ENCODE measurements around the gene LCORL. TPM values are rescaled to one million over a fixed set of nuclear protein-coding genes. Genes with fewer than 3 reads are reported as not detected.

The LCORL gene
- total RNA-seq, 1 donor from 2014 or later: 7.4 TPM

- Histone ChIP-seq H3K27me3 (ENCODE audit: control insufficient read depth, insufficient read depth, low read length) (no peaks in the 10 kb centered on the region), H3K4me3 (ENCODE audit: low read depth, low read length) (no peak overlapping the region), H3K36me3 (ENCODE audit: control insufficient read depth, insufficient read depth, low read length) (no peaks in the 10 kb centered on the region)
- DNase-seq (ENCODE audit: low read depth): no peak
- TF ChIP-seq, protein P1, sequence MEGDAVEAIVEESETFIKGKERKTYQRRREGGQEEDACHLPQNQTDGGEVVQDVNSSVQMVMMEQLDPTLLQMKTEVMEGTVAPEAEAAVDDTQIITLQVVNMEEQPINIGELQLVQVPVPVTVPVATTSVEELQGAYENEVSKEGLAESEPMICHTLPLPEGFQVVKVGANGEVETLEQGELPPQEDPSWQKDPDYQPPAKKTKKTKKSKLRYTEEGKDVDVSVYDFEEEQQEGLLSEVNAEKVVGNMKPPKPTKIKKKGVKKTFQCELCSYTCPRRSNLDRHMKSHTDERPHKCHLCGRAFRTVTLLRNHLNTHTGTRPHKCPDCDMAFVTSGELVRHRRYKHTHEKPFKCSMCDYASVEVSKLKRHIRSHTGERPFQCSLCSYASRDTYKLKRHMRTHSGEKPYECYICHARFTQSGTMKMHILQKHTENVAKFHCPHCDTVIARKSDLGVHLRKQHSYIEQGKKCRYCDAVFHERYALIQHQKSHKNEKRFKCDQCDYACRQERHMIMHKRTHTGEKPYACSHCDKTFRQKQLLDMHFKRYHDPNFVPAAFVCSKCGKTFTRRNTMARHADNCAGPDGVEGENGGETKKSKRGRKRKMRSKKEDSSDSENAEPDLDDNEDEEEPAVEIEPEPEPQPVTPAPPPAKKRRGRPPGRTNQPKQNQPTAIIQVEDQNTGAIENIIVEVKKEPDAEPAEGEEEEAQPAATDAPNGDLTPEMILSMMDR (IDR thresholded peaks at IDR 0.05; ENCODE audit: insufficient read depth, low read length, severe bottlenecking): no peak
- FAIRE-seq: no peak
These were observed 26.4 kb downstream of the LCORL start for GRCh38 chr4:17995165-17995564.

DNA sequence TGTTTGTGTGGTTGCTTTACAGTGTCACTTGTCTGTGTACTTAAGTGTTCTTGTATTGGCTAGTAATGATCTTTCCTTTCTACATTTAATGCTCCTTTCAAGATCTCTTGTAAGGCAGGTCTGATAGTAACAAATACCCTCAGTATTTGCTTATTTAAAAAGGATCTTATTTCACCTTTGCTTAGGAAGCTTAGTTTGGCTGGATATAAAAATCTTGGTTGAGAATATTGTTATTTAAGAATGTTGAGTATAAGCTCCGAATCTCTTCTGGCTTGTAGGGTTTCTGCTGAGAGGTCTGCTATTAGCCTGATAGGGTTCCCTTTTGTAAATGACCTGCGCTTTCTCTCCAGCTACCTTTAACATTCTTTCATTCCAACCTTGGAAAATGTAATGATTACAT lies 35.7 kb downstream of the LCORL start:
- DNase-seq (ENCODE audit: low read depth): no peak
- TF ChIP-seq, protein P1 (IDR thresholded peaks at IDR 0.05; ENCODE audit: insufficient read depth, low read length, severe bottlenecking): no peak
- Histone ChIP-seq H3K36me3 (ENCODE audit: control insufficient read depth, insufficient read depth, low read length) (no peaks in the 10 kb centered on the region), H3K27me3 (ENCODE audit: control insufficient read depth, insufficient read depth, low read length) (no peaks in the 10 kb centered on the region), H3K4me3 (ENCODE audit: low read depth, low read length) (no peak overlapping the region)
- FAIRE-seq: no peak

GRCh38 chr4:17981063-17981462 lies 40.5 kb downstream of the LCORL start:
- FAIRE-seq (no peak), DNase-seq (ENCODE audit: low read depth) (peak; percentile 65)
- H3K4me3 ChIP-seq (ENCODE audit: low read depth, low read length): no peak overlapping the region
- TF ChIP-seq, protein P1 (IDR thresholded peaks at IDR 0.05; ENCODE audit: insufficient read depth, low read length, severe bottlenecking): no peak
- H3K36me3 ChIP-seq (ENCODE audit: control insufficient read depth, insufficient read depth, low read length): no peaks in the 10 kb centered on the region
- H3K27me3 ChIP-seq (ENCODE audit: control insufficient read depth, insufficient read depth, low read length): no peaks in the 10 kb centered on the region

DNA sequence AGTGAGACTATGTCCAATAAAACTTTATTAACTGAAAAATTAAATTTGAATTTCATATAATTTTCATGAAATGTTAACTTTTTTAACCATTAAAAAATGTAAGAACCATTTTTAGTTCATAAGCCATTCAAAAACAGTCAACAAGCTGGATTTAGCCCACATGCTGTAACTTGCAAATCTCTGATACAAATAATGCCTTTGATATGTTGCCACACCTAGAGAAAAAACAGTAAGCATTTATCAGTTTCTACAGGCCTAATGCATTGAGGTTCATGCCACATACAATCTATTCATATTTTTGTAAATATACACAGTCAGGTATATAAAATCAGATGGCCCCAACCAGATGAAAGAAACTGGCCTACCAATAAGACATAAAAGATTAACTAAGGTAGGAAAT lies 52.8 kb downstream of the LCORL start:
- H3K4me3 ChIP-seq (ENCODE audit: low read depth, low read length): no peak overlapping the region
- no peaks in the 10 kb centered on the region for H3K36me3 ChIP-seq (ENCODE audit: control insufficient read depth, insufficient read depth, low read length)
- no peak for FAIRE-seq
- peak; percentile 88 for DNase-seq (ENCODE audit: low read depth)
- TF ChIP-seq, protein P1 (IDR thresholded peaks at IDR 0.05; ENCODE audit: insufficient read depth, low read length, severe bottlenecking): no peak
- no peaks in the 10 kb centered on the region for H3K27me3 ChIP-seq (ENCODE audit: control insufficient read depth, insufficient read depth, low read length)

DNA sequence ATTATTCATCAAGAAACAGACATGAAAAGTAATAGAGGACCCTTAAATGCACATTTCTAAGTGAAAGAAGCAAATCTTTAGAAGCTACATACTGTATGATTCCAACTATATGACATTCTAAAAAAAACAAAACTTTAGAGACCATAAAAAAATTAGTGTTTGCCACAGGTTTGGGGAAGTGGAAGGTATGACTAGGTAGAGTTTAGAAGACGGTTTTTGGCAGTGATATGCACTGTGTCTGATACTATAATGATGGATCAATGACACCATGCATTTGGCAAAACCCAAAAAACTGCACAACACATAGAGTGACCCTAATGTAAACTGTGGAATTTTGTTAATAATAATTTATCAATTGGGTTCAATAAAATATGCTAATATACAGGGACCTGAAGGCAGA lies 54.5 kb downstream of the LCORL start:
- FAIRE-seq: no peak
- no peak for DNase-seq (ENCODE audit: low read depth)
- H3K4me3 ChIP-seq (ENCODE audit: low read depth, low read length): no peak overlapping the region
- TF ChIP-seq, protein P1 (IDR thresholded peaks at IDR 0.05; ENCODE audit: insufficient read depth, low read length, severe bottlenecking): no peak
- H3K27me3 ChIP-seq (ENCODE audit: control insufficient read depth, insufficient read depth, low read length): no peaks in the 10 kb centered on the region
- H3K36me3 ChIP-seq (ENCODE audit: control insufficient read depth, insufficient read depth, low read length): no peaks in the 10 kb centered on the region

GRCh38 chr4:17966312-17966711 lies 55.2 kb downstream of the LCORL start:
- no peak for FAIRE-seq
- Histone ChIP-seq H3K4me3 (ENCODE audit: low read depth, low read length) (no peak overlapping the region), H3K27me3 (ENCODE audit: control insufficient read depth, insufficient read depth, low read length) (no peaks in the 10 kb centered on the region), H3K36me3 (ENCODE audit: control insufficient read depth, insufficient read depth, low read length) (no peaks in the 10 kb centered on the region)
- TF ChIP-seq, protein P1 (IDR thresholded peaks at IDR 0.05; ENCODE audit: insufficient read depth, low read length, severe bottlenecking): no peak
- DNase-seq (ENCODE audit: low read depth): no peak

Data from bronchial epithelial cell (primary cell).